Motor neuron (in vitro differentiated cells): ENCODE results near the gene NRXN3. TPM values are rescaled to one million over a fixed set of nuclear protein-coding genes. Genes with fewer than 3 reads are reported as not detected.

Experiments
- ATAC-seq, 8 experiments: fragments of 200-7000 bp; cut with Tn5 transposase; replicated peaks in 6 of 8; 2 replicates each; pipeline ENCODE4 v1.8.0; 2021; ENCODE audit warnings: mild to moderate bottlenecking in 8 of 8, moderate library complexity in 8 of 8
- H3K27ac ChIP-seq, 2 donors: fragments of 250-450 bp; sonication (Bioruptor Pico); 2 replicates each; pipeline ENCODE4 v1.9.0; 2021; ENCODE audit warnings: antibody characterized with exemption in 2 of 2, mild to moderate bottlenecking in 2 of 2, moderate library complexity in 1 of 2
- H3K4me1 ChIP-seq, 2 donors: fragments of 250-450 bp; sonication (Bioruptor Pico); replicated peaks in 1 of 2; 2 replicates each; pipeline ENCODE4 v1.6.1; 2021; ENCODE audit warnings: antibody characterized with exemption in 2 of 2, mild to moderate bottlenecking in 2 of 2, moderate library complexity in 1 of 2
- H3K4me3 ChIP-seq, 5 donors: fragments of 250-450 bp; sonication (Bioruptor Pico); 2 replicates each; pipeline ENCODE4 v1.9.0; 2021; ENCODE audit warnings: antibody characterized with exemption in 5 of 5, mild to moderate bottlenecking in 5 of 5, moderate library complexity in 4 of 5
- WGBS, 10 experiments: fragments of 450-650 bp; shearing (Covaris generic); methylation state at CpG; one replicate each; pipeline ENCODE4 v1.0.0; 2022; 5-methylcytosine and 5-hydroxymethylcytosine counted together
- in situ Hi-C, 9 experiments: fragments of 400-800 bp; cut with MboI; loops; one replicate each; pipeline ENCODE4 v1.15.0; 2021; ENCODE audit warnings: low sequenced_read_pairs in 9 of 9, low pct_unique_long_range_greater_than_20kb in 2 of 9; ENCODE audit not compliant: unreplicated experiment in 9 of 9
- total RNA-seq, 8 experiments: library from RNA; unstranded; fragments of 300-600 nt; gene quantifications; 2 replicates each; pipeline versions ENCODE4 v1.2.3 to v1.2.4, GENCODE V29; 2022

Gene NRXN3
- total RNA-seq, 8 experiments from 2014 or later: 1.1 to 16.5 (median 12.9) TPM

DNA sequence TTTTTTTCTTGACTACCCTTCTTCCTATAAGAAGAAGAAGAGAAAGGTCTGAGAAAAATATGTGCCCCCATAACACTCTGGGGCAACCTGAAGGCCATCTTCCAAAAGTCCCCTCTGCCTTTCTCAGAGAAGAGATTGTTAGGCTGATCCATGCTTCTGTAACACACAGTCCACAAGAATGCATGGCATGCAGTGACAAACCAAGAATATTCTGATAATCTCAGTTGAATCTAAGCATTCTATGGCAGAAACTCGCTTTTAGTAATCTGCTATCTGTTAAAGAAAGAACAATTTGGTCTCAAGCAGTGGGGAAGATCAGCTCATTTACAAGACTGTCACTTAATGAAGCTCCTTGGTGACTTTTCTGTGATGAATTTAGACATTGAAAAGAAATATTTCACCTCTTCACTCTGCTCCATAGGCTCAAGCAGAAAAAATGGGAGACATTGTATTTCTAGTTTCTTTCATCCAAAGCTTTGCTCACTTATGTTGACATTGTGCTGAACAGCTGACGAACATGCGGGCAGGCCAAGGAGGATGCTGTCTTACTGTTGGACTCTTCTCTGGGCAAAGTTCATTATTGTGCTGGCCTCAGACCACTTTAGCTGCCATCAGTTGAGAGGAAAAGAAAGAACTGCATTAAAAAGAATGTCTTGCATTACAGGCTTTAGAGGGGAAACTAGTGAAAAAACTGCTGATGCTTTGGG, 1084.0 kb downstream of the NRXN3 start:
- Histone ChIP-seq H3K27ac (no peak overlapping the region), H3K4me3 (no peak overlapping the region), H3K4me1 (no peaks in the 10 kb centered on the region)
- WGBS, 10 experiments: 20 to 100% (median 67%) methylated on average over 1 to 3 of the region's 3 CpGs
- in situ Hi-C loops: no loop called here
- ATAC-seq: no peak

DNA sequence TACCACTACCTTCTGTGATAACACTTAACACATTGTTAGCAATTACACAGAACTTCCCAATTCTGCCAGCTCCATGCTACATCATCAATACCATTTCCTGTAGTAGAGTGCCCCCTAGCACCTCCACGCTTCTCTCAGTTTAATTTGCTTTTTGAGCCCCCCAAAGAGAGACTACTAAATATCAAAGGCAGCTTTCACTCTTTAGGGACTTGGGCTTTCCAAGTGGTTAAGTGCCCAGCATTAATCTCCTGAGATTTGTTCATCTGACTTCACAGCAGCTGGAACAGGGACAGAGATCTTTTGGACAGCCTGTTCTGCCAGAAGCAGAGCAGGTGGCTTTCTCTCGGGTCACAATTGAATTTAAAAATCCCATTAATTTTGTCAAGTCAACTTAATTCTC, 1086.2 kb downstream of the NRXN3 start:
- no peak overlapping the region for H3K27ac ChIP-seq

DNA sequence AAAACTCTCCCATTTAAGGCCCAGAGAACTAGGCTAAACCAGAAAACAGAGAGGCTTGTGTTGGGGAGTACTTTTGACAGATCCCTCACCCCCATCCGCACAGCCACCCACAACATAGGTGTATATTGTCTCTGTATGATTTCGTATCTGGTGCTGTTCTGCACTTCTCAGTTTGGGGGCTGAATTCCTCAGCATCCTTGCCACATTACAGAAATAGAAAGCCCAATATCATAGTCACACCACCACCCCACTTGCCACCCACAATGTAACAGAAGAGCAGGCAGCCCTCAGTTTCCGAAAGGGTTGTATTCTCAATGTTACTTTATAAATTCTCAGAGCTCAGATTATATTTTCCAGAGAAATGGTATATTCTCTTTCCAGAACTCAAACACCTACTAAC, 1090.2 kb downstream of the NRXN3 start:
- in situ Hi-C loops: no loop called here
- H3K4me3 ChIP-seq: no peak overlapping the region
- WGBS, 10 experiments: 0 to 100% (median 92%) methylated on average over 1 to 2 of the region's 3 CpGs; no CpG with 5 or more reads in 3 of the 10 experiments
- H3K27ac ChIP-seq: no peak overlapping the region
- ATAC-seq: no peak
- no peaks in the 10 kb centered on the region for H3K4me1 ChIP-seq

More for the DNA sequence above, 1086.2 kb downstream of the NRXN3 start:
- no peak for ATAC-seq
- H3K4me3 ChIP-seq: no peak overlapping the region
- 0 to 100% (median 62%) methylated on average over 1 to 2 of the region's 2 CpGs; no CpG with 5 or more reads in 2 of the 10 experiments for WGBS, 10 experiments
- in situ Hi-C loops: no loop called here
- no peaks in the 10 kb centered on the region for H3K4me1 ChIP-seq

DNA sequence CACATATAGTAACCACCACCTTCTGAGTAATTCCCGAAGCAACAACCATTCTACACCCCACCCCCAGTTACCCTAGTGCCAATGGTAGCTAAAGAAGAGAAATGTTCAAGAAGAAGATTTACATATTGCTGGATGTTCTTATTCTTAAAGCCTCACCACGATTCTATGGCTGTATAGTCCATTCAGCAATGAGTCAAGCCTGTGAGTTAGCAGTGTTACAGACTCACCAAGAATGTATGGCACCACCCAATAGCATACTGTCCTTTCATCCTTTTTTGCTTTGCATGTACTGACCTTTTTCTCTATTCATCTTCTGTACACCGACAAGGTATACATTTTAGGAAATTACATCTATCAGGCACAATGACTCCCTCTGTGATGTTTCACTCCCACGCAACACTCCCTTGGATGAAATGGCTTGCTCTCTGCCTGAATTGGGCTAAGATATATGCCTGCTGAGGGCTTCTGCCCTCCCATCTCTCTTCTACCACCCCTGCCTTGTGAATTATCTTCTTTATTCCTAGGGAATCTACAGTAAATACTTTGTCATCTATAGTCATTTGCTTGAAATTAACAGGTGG, 1095.3 kb downstream of the NRXN3 start:
- Histone ChIP-seq H3K4me3 (no peak overlapping the region), H3K4me1 (no peaks in the 10 kb centered on the region), H3K27ac (no peak overlapping the region)
- WGBS, 10 experiments: 0 to 100% (median 75%) methylated on average over 1 to 4 of the region's 4 CpGs
- in situ Hi-C loops: no loop called here
- ATAC-seq: peak in 3 of 8 experiments; percentile 18 to 49 (median 32)

DNA sequence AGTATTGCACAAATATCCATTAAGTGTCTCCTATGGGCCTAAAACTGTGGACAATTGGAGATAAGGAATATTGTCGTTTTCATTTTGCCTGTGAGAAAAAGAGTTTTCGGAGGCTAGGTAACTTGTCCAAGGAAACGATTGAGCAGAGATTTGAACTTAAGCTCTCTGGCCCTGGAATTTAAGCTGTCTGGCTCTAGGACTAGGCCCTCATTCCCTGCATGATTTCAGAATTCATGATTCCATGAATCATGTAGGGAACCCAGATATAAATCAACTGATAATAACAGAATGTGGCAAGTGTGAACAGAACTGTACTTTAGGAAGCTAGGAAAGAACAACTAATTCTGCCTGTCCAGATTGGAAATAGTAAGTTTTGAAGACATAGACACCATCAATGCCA, 1100.2 kb downstream of the NRXN3 start:
- no peak overlapping the region for H3K27ac ChIP-seq
- WGBS, 10 experiments: 10 to 96% (median 83%) methylated on average over 1 to 3 of the region's 3 CpGs; no CpG with 5 or more reads in 2 of the 10 experiments
- in situ Hi-C loops: no loop called here
- no peak for ATAC-seq
- no peaks in the 10 kb centered on the region for H3K4me1 ChIP-seq
- no peak overlapping the region for H3K4me3 ChIP-seq

DNA sequence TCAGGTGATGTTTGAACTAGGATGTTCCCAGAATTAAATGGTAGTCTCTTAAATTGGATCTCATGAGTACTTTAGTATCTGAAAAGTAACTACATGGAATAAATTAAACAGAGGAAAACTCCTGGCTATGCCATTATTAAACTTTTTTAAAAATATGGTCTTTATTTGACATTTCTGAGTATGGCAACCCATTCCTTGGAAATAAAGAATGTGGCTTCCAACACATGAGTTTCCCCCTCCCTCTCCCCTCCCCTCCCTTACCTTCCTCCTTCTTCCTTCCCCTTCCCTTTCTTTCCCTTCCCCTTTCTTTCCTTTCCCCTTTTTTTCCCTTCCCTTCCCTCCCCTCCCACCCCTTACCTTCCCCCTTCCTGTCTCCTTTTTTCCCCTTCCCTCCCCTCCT, 1100.9 kb downstream of the NRXN3 start:
- H3K27ac ChIP-seq: no peak overlapping the region
- H3K4me3 ChIP-seq: no peak overlapping the region
- no peaks in the 10 kb centered on the region for H3K4me1 ChIP-seq
- in situ Hi-C loops: no loop called here
- ATAC-seq: no peak

DNA sequence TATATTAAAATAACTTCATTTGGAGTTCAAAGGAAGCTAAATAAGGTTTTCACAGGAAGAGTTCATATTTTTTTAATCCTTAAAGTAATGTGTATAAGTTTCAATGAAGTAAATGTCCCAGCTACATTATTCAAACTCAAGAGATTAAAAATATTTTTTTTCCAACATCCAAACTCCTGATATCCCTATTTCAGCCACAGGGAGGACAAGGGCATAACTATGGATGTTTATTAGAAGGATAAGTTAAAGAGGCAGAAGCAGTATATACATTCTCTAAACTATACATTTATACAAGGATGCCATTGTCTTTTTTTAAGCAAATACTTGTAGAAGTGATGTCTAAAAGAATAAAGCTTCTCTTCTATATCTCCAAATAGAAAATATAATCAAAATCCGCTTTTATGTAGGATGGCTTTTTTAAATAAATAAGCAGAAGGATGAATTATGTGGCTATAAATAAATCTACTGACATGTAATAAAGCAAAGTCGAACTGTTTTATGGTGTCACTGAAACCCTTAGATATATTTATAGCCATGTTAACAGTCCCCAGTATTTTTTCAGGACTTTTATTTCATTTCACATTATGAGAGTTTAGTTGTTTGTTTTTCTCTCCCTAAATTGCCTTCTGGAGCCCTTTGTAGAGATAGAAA, 1104.6 kb downstream of the NRXN3 start:
- Histone ChIP-seq H3K4me1 (peaks cover under 1 to 5% of the 10 kb centered on the region in 2 donors), H3K27ac (no peak overlapping the region), H3K4me3 (no peak overlapping the region)
- WGBS, 10 experiments: 0 to 86% (median 63%) methylated on average over 2 of the region's 2 CpGs; no CpG with 5 or more reads in 2 of the 10 experiments
- in situ Hi-C loops: no loop called here
- no peak for ATAC-seq

DNA sequence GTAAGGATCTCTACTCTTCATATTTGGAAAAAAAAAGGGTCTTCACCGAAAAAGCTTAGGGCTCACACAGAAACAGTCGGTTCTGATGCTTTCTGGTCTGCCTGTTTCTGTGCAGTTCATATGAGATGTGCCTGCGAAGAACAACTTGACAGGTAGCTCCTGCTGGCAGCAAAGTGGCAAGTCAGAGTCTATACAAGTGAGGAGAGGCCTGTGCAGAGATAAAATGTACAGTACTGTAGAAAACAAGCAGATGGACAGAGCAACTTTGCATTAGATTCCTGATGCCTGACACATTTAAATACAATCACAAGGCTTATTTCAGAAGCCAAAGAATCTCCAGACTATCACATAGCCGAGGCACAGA, 1105.1 kb downstream of the NRXN3 start:
- no peak overlapping the region for H3K4me3 ChIP-seq
- in situ Hi-C loops: no loop called here
- H3K27ac ChIP-seq: no peak overlapping the region
- H3K4me1 ChIP-seq: peaks cover 6 to 9% of the 10 kb centered on the region in 2 donors
- no peak for ATAC-seq
- 0 to 100% (median 57%) methylated on average over 1 to 4 of the region's 4 CpGs; no CpG with 5 or more reads in 1 of the 10 experiments for WGBS, 10 experiments

DNA sequence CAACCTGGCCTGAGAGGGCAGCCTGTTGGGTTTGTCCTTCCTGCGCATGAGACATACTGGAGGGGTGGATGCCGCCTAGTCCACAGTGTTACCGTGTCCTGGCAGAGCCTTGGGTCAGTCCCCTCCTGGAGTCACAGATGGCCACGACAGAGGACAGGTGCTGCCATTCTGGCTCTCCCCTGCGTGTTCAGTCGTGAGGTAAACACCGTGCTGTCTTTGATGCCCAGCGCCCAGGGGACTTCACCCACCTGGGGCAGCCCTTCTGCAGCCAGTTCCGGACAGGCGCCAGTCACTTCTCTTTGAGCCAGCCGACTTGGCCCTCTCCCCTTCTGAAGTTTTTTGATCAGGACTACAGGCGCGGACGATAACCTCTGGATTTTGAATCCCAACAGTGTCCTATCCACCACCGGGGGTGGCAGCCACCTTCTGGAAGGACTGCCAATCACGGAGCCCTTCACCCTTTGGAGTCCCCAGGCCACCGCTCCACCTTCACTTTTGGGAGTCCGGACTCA, 1108.2 kb downstream of the NRXN3 start:
- no peak for ATAC-seq
- in situ Hi-C loops: no loop called here
- no peak overlapping the region for H3K27ac ChIP-seq

DNA sequence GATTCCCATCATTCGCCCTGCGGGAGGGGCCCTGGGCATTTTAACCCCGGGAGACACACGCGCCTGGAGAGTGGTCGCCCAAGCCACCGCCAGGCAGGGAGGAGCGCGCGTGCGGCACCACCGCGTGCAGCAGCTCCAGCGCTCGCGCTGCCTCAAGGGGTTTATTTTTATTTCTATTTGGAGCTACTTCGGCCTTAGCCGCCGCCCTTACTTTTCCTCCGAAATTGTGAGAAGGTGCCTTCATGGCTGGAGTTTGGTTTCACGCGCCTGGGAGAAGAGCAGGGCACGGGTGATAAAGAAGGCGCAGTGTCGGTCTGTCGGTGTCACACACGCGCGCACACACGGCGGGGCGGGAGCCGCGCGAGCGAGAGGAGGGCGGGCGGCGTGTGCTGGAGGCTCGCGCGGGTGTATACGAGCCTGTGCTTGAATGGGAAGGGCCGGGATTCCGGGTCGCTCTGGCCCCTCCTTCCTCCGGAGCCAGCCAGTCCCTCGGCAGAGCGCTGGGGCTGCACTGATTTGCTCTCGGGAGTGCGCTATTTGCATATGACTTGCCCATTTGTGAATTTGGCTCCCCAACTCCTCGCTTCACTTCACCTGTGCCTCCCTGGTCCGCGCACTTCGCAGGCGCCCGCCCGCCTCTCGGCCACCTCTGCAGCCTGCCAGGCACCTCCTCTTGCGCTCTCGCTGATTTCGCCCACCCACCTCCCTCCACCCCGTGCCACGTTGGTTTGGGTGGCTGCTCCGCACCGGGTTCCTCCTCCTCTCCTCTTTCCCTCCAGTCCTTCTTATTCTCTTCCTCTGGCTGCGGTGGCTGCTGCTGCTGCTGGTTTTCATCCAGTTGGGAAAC, 1108.8 kb downstream of the NRXN3 start:
- peaks cover 13 to 19% of the 10 kb centered on the region in 2 donors for H3K4me1 ChIP-seq
- in situ Hi-C loops: no loop called here
- H3K4me3 ChIP-seq: peak overlapping the region; percentile 45 to 67 (median 63)
- ATAC-seq: peak; percentile 97 to 99 (median 98)
- 0 to 6% (median 1%) methylated on average over 4 to 18 of the region's 67 CpGs; no CpG with 5 or more reads in 5 of the 10 experiments for WGBS, 10 experiments
- no peak overlapping the region for H3K27ac ChIP-seq

More for the DNA sequence above, 1108.2 kb downstream of the NRXN3 start:
- Histone ChIP-seq H3K4me3 (peak overlapping the region; percentile 45 to 67 (median 63)), H3K4me1 (peaks cover 13 to 19% of the 10 kb centered on the region in 2 donors)
- 0 to 49% (median 13%) methylated on average over 4 to 8 of the region's 18 CpGs; no CpG with 5 or more reads in 3 of the 10 experiments for WGBS, 10 experiments

DNA sequence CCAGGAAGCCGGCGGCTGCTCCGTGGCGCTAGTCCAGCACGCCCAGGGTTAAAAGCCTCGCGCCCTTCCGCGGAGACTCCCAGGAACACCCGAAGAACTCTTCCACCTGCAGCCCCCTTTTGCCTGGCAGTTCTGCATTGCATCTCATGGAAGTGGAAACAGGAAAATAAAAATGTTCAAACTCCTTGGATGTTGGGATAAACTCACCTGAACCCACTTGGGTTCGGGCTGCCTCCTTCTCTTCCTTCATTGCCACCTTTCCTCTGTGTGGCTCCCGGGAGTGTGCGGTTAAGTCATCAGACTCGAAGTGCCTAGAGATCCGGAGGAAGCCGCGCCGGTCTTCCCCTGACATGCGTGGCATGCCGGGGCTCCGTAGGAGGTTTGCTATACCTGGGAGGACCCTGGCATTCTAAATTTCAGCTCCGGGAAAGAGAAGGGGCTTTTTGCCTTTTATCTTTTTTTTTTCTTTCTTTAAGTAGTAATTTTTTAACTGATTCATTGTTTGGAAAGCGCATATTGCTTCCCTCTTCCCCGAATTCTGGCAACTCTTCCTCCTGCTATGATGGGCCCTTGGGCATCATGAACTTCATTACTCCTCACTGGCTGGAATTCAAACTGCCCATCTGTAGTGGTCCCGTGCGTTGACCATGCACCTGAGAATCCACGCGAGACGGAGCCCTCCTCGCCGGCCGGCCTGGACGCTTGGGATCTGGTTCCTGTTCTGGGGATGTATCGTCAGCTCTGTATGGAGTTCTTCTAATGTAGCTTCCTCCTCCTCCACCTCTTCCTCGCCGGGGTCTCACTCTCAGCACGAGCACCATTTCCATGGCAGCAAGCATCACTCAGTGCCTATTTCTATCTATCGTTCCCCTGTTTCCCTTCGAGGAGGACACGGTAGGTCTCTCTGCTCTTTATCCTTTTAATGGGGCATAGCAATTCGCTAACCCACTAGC, 1109.7 kb downstream of the NRXN3 start:
- 0 to 64% (median 2%) methylated on average over 2 to 27 of the region's 41 CpGs; no CpG with 5 or more reads in 1 of the 10 experiments for WGBS, 10 experiments
- Histone ChIP-seq H3K4me1 (peaks cover 19 to 20% of the 10 kb centered on the region in 2 donors), H3K4me3 (peak overlapping the region; percentile 45 to 67 (median 63)), H3K27ac (no peak overlapping the region)
- peak in 4 of 8 experiments; percentile 4 to 7 (median 6) for ATAC-seq
- in situ Hi-C loops: no loop called here
